A549 (cell line): Measurements from ENCODE around the gene ITGB1BP1. TPM values are rescaled to one million over a fixed set of nuclear protein-coding genes. Genes with fewer than 3 reads are reported as not detected.

Source experiments
- ATAC-seq, 2 experiments: fragments of 200-7000 bp in 1 of 2; fragments of >200 bp in 1 of 2; cut with Nextera tagmentation in 1 of 2; cut with Tn5 transposase in 1 of 2; 3 replicates each; pipeline versions ENCODE4 v1.8.0 to v1.9.1; 2018 to 2020; ENCODE audit warnings: mild to moderate bottlenecking in 1 of 2, moderate library complexity in 1 of 2
- CTCF ChIA-PET: fragments of 300-600 bp; sonication (Branson Sonifier 250); formaldehyde crosslinking; extraction: SDS; loops from one replicate; lab custom pipeline; 2021; ENCODE audit warnings: antibody characterized with exemption, inconsistent platforms; lab: Yijun Ruan, JAX
- POLR2A ChIA-PET: fragments of 350-600 bp; formaldehyde crosslinking; extraction: SDS; loops from one replicate; lab custom pipeline; 2021; ENCODE audit warnings: antibody characterized with exemption, inconsistent platforms; lab: Yijun Ruan, JAX
- DNase-seq, 2 experiments: peaks; one replicate each; pipeline versions ENCODE4 v3.0.0 to v3.0.0-alpha.2; 2011 to 2016; ENCODE audit warnings: low read depth in 1 of 2, low spot score in 1 of 2
- FAIRE-seq: peaks from 2 replicates; lab custom pipeline; 2011; peaks lifted over from hg19 to GRCh38; lab: Jason Lieb, UNC
- H3K27ac ChIP-seq, 2 experiments: fragments of >200 bp; sonication (Bioruptor Twin); formaldehyde crosslinking; 3 replicates each; pipeline ENCODE4 v1.5.1; 2016 to 2017
- H3K4me1 ChIP-seq: fragments of >200 bp; sonication (Bioruptor Twin); formaldehyde crosslinking; 3 replicates; pipeline ENCODE4 v1.6.1; 2016
- H3K4me2 ChIP-seq: fragments of >200 bp; sonication (Bioruptor Twin); formaldehyde crosslinking; 3 replicates; pipeline ENCODE4 v1.6.1; 2016
- H3K4me3 ChIP-seq: fragments of >200 bp; sonication (Bioruptor Twin); formaldehyde crosslinking; 3 replicates; pipeline ENCODE4 v1.5.1; 2016
- H3K9me3 ChIP-seq: fragments of >200 bp; sonication (Bioruptor Twin); formaldehyde crosslinking; 3 replicates; pipeline ENCODE4 v1.6.1; 2016
- ATOH8 ChIP-seq: fragments of 250-450 bp; sonication (Bioruptor Pico); IDR thresholded peaks from 2 replicates; pipeline ENCODE4 v1.5.0; 2020; ENCODE audit warnings: low read depth, mild to moderate bottlenecking, moderate library complexity
- BCL3 ChIP-seq: fragments of >200 bp; sonication (Bioruptor Twin); formaldehyde crosslinking; IDR thresholded peaks from 3 replicates; pipeline ENCODE4 v1.6.1; 2016
- BHLHE40 ChIP-seq: IDR thresholded peaks from 2 replicates; pipeline ENCODE4 v1.6.1; 2012; ENCODE audit warnings: low read depth, low read length, inconsistent platforms
- CBX8 ChIP-seq: fragments of 200-600 bp; sonication (generic); IDR thresholded peaks from 2 replicates; pipeline ENCODE4 v1.6.1; 2016
- CEBPB ChIP-seq, 2 experiments: fragments of >200 bp in 1 of 2; sonication (Bioruptor Twin) in 1 of 2; formaldehyde crosslinking in 1 of 2; IDR thresholded peaks; 2 replicates each; pipeline ENCODE4 v1.6.1; 2012 to 2016
- CTCF ChIP-seq: fragments of >200 bp; sonication (Bioruptor Twin); formaldehyde crosslinking; IDR thresholded peaks from 3 replicates; pipeline ENCODE4 v1.5.1; 2016
- E2F6 ChIP-seq: IDR thresholded peaks from 2 replicates; pipeline ENCODE4 v1.6.1; 2012; ENCODE audit warnings: low read depth, borderline replicate concordance
- EHF ChIP-seq: fragments of 250-450 bp; sonication (Bioruptor Pico); IDR thresholded peaks from 2 replicates; pipeline ENCODE4 v1.5.0; 2020; ENCODE audit warnings: mild to moderate bottlenecking
- EP300 ChIP-seq, 2 experiments: fragments of >200 bp; sonication (Bioruptor Twin); formaldehyde crosslinking; IDR thresholded peaks; 2 replicates in 1 of 2; 3 replicates in 1 of 2; pipeline ENCODE4 v1.6.1; 2016 to 2017
- ESRRA ChIP-seq: fragments of 150-350 bp; IDR thresholded peaks from 2 replicates; pipeline ENCODE4 v1.6.1; 2014; ENCODE audit warnings: mild to moderate bottlenecking, low read length, borderline replicate concordance
- FOSB ChIP-seq: fragments of 250-450 bp; sonication (Bioruptor Pico); IDR thresholded peaks from 2 replicates; pipeline ENCODE4 v1.5.0; 2020; ENCODE audit warnings: mild to moderate bottlenecking, moderate library complexity
- FOSL2 ChIP-seq, 2 experiments: fragments of 450-650 bp in 1 of 2; fragments of >200 bp in 1 of 2; sonication (Bioruptor Twin) in 1 of 2; formaldehyde crosslinking; IDR thresholded peaks; 2 replicates each; pipeline versions ENCODE4 v1.5.0 to v1.6.1; 2016 to 2020; ENCODE audit warnings: mild to moderate bottlenecking in 1 of 2, moderate library complexity in 1 of 2
- GATA3 ChIP-seq: IDR thresholded peaks from 2 replicates; pipeline ENCODE4 v1.6.1; 2012; ENCODE audit warnings: borderline replicate concordance
- HES2 ChIP-seq: fragments of >200 bp; sonication (Bioruptor Twin); formaldehyde crosslinking; IDR thresholded peaks from 2 replicates; pipeline ENCODE4 v1.6.1; 2016
- HOXA7 ChIP-seq: fragments of 250-450 bp; sonication (Bioruptor Pico); IDR thresholded peaks from 2 replicates; pipeline ENCODE4 v1.5.0; 2020; ENCODE audit warnings: mild to moderate bottlenecking, moderate library complexity
- HOXB13 ChIP-seq: fragments of 250-450 bp; sonication (Bioruptor Pico); IDR thresholded peaks from 2 replicates; pipeline ENCODE4 v1.5.0; 2020; ENCODE audit warnings: low read depth, mild to moderate bottlenecking, moderate library complexity
- HOXB5 ChIP-seq: fragments of 250-450 bp; sonication (Bioruptor Pico); IDR thresholded peaks from 2 replicates; pipeline ENCODE4 v1.5.0; 2020; ENCODE audit warnings: mild to moderate bottlenecking, moderate library complexity
- JUN ChIP-seq, 2 experiments: fragments of >200 bp; sonication (Bioruptor Twin); formaldehyde crosslinking; IDR thresholded peaks; 2 replicates in 1 of 2; 3 replicates in 1 of 2; pipeline ENCODE4 v1.6.1; 2016 to 2017
- JUNB ChIP-seq: fragments of >200 bp; sonication (Bioruptor Twin); formaldehyde crosslinking; IDR thresholded peaks from 2 replicates; pipeline ENCODE4 v1.6.1; 2016
- KDM1A ChIP-seq: fragments of 200-600 bp; sonication (generic); IDR thresholded peaks from 2 replicates; pipeline ENCODE4 v1.6.1; 2016; ENCODE audit warnings: low read depth, mild to moderate bottlenecking
- NPAS2 ChIP-seq: fragments of 250-450 bp; sonication (Bioruptor Pico); IDR thresholded peaks from 2 replicates; pipeline ENCODE4 v1.8.0; 2022; ENCODE audit warnings: mild to moderate bottlenecking, moderate library complexity, borderline replicate concordance
- PHF8 ChIP-seq: fragments of 200-600 bp; sonication (generic); IDR thresholded peaks from 2 replicates; pipeline ENCODE4 v1.6.1; 2016; ENCODE audit warnings: low read depth, mild to moderate bottlenecking, antibody characterized with exemption, moderate library complexity, borderline replicate concordance
- POLR2A ChIP-seq: IDR thresholded peaks from 2 replicates; pipeline ENCODE4 v1.6.1; 2012; ENCODE audit warnings: mild to moderate bottlenecking, low read length
- POLR2AphosphoS2 ChIP-seq: conservative IDR thresholded peaks from 2 replicates; pipeline ENCODE4 v1.6.1; 2012; ENCODE audit warnings: low read length, improper control_type of control experiment, inconsistent platforms
- RCOR1 ChIP-seq: fragments of 150-350 bp; IDR thresholded peaks from 2 replicates; pipeline ENCODE4 v1.6.1; 2014; ENCODE audit warnings: antibody characterized with exemption, low read length, low read depth
- RFX5 ChIP-seq: fragments of 450-650 bp; IDR thresholded peaks from 2 replicates; pipeline ENCODE4 v1.7.1; 2014; ENCODE audit warnings: antibody characterized with exemption, mild to moderate bottlenecking, moderate library complexity
- RNF2 ChIP-seq: fragments of 200-600 bp; sonication (generic); IDR thresholded peaks from 2 replicates; pipeline ENCODE4 v1.6.1; 2016; ENCODE audit warnings: low read depth, mild to moderate bottlenecking, antibody characterized with exemption, moderate library complexity, borderline replicate concordance
- SREBF2 ChIP-seq: fragments of 450-650 bp; IDR thresholded peaks from 2 replicates; pipeline ENCODE4 v1.6.1; 2014; ENCODE audit warnings: mild to moderate bottlenecking, moderate library complexity
- TFCP2L1 ChIP-seq: fragments of 250-450 bp; sonication (Bioruptor Pico); IDR thresholded peaks from 2 replicates; pipeline ENCODE4 v1.5.0; 2021; ENCODE audit warnings: mild to moderate bottlenecking
- TP53 ChIP-seq: fragments of 250-450 bp; sonication (Bioruptor Pico); IDR thresholded peaks from 2 replicates; pipeline ENCODE4 v1.5.0; 2021; ENCODE audit warnings: mild to moderate bottlenecking, moderate library complexity
- ZC3H11A ChIP-seq: fragments of 450-650 bp; IDR thresholded peaks from 2 replicates; pipeline ENCODE4 v1.6.1; 2014; ENCODE audit warnings: antibody characterized with exemption, mild to moderate bottlenecking
- ZNF302 ChIP-seq: fragments of 250-450 bp; sonication (Bioruptor Pico); IDR thresholded peaks from 2 replicates; pipeline ENCODE4 v1.9.0; 2021; ENCODE audit warnings: inconsistent platforms, mild to moderate bottlenecking, moderate library complexity
- WGBS: methylation state at CpG from one replicate; pipeline ENCODE4 v1.1.6; 2017; ENCODE audit errors: missing lambda C conversion rate; 5-methylcytosine and 5-hydroxymethylcytosine counted together
- polyA plus RNA-seq, 4 experiments: library from polyadenylated mRNA; depleted of rRNA in 3 of 4; stranded (reverse); fragments of >200 nt; fragmentation: RNase III in 1 of 4; extraction: RNeasy Plus Mini Kit Qiagen cat#74134 plus additional on column Dnase treatment in 1 of 4; gene quantifications; 2 replicates in 3 of 4; 3 replicates in 1 of 4; pipeline ENCODE4 v1.2.3, GENCODE V29; 2011 to 2017

The ITGB1BP1 gene
- polyA plus RNA-seq, 2 of the 4 experiments (the other 2 are of a cell fraction), result 99.3 to 136 TPM

GRCh38 chr2:9356261-9356660 lies 67.1 kb downstream of the ITGB1BP1 start:
- no peaks in the 10 kb centered on the region for H3K9me3 ChIP-seq
- no peak overlapping the region for H3K27ac ChIP-seq
- TF ChIP-seq SREBF2 (no peak), NPAS2 (CRISPR knock-in tag) (no peak), EHF (CRISPR knock-in tag) (no peak), FOSL2 (IDR thresholded peaks at IDR 0.05) (no peak), FOSL2 (CRISPR knock-in tag; IDR thresholded peaks at IDR 0.05) (no peak), RNF2 (no peak), POLR2A (no peak), JUNB (no peak), GATA3 (no peak), PHF8 (no peak), JUN (IDR thresholded peaks at IDR 0.05) (no peak), TFCP2L1 (CRISPR knock-in tag) (no peak), TP53 (CRISPR knock-in tag) (no peak), CBX8 (no peak), BCL3 (no peak)
- ChIA-PET CTCF (interaction anchor here (0.7 to 2.3 kb wide), 6 partner anchors 8 to 190 kb away, joined by 3 to 7 read pairs (median 4); no protein-coding TSS in a partner anchor), POLR2A (no interaction called here)
- no peak overlapping the region for H3K4me2 ChIP-seq
- no peak for ATAC-seq
- FAIRE-seq, result no peak
- no peak overlapping the region for H3K4me3 ChIP-seq
- H3K4me1 ChIP-seq, result no peaks in the 10 kb centered on the region
- 84% methylated on average over 11 of the region's 11 CpGs for WGBS
- DNase-seq, result no peak

- TF ChIP-seq ESRRA (no peak), HOXA7 (CRISPR knock-in tag) (no peak), HOXB5 (CRISPR knock-in tag) (no peak), RCOR1 (no peak), EHF (CRISPR knock-in tag) (no peak), ZC3H11A (no peak)
- ChIA-PET POLR2A (no interaction called here), CTCF (interaction anchor here (0.7 to 2.3 kb wide), 6 partner anchors 8 to 189 kb away, joined by 3 to 7 read pairs (median 5); no protein-coding TSS in a partner anchor)
- Histone ChIP-seq H3K4me3 (no peak overlapping the region), H3K4me2 (no peak overlapping the region), H3K4me1 (no peaks in the 10 kb centered on the region), H3K9me3 (no peaks in the 10 kb centered on the region), H3K27ac (no peak overlapping the region)
- WGBS, result 80% methylated on average over 4 of the region's 4 CpGs
- DNase-seq, result no peak
- no peak for FAIRE-seq
- ATAC-seq, result no peak
Measured at GRCh38 chr2:9355716-9356115, 67.6 kb downstream of the ITGB1BP1 start.

GRCh38 chr2:9355270-9355669 lies 68.1 kb downstream of the ITGB1BP1 start:
- CTCF ChIA-PET, result interaction anchor here (1.0 to 2.3 kb wide), 5 partner anchors 9 to 189 kb away, joined by 3 to 7 read pairs (median 5); no protein-coding TSS in a partner anchor
- WGBS, result 91% methylated on average over 3 of the region's 3 CpGs
- FAIRE-seq (no peak), ATAC-seq (no peak), DNase-seq (no peak)
- H3K27ac ChIP-seq, result no peak overlapping the region
- H3K4me3 ChIP-seq, result no peak overlapping the region
- no peaks in the 10 kb centered on the region for H3K9me3 ChIP-seq
- no peaks in the 10 kb centered on the region for H3K4me1 ChIP-seq
- POLR2A ChIA-PET, result no interaction called here
- H3K4me2 ChIP-seq, result no peak overlapping the region
- no peak for TF ChIP-seq CEBPB (IDR thresholded peaks at IDR 0.05)
- no peak for TF ChIP-seq BHLHE40
- no peak for TF ChIP-seq EHF (CRISPR knock-in tag)
- TF ChIP-seq ZNF302 (CRISPR knock-in tag), result no peak
- no peak for TF ChIP-seq E2F6
- TF ChIP-seq RFX5, result no peak
- no peak for TF ChIP-seq EP300 (IDR thresholded peaks at IDR 0.05)
- no peak for TF ChIP-seq CTCF
- no peak for TF ChIP-seq HOXB13 (CRISPR knock-in tag)
- TF ChIP-seq FOSB (CRISPR knock-in tag), result no peak
- no peak for TF ChIP-seq POLR2A
- TF ChIP-seq HES2, result no peak
- no peak for TF ChIP-seq POLR2AphosphoS2
- no peak for TF ChIP-seq JUNB
- TF ChIP-seq HOXA7 (CRISPR knock-in tag), result no peak
- TF ChIP-seq KDM1A, result no peak
- TF ChIP-seq ATOH8, result no peak
- TF ChIP-seq RCOR1, result no peak
